PC-9 (cell line): ENCODE measurements around the gene PRM2. TPM values are rescaled to one million over a fixed set of nuclear protein-coding genes. Genes with fewer than 3 reads are reported as not detected.

ENCODE experiments used
- BruUV-seq: library from RNA; stranded (reverse); fragments of 400-500 nt; replicated peaks from 2 replicates; lab custom pipeline; 2021; lab: Mats Ljungman, UMichigan
- CTCF ChIA-PET: fragments of 300-600 bp; sonication (Branson Sonifier 250); formaldehyde crosslinking; loops from one replicate; lab custom pipeline; 2022; ENCODE audit warnings: antibody characterized with exemption; lab: Charles Lee
- POLR2A ChIA-PET: fragments of 300-600 bp; sonication (Branson Sonifier 250); formaldehyde crosslinking; loops from one replicate; lab custom pipeline; 2022; ENCODE audit warnings: antibody characterized with exemption; ENCODE audit not compliant: unreplicated experiment; lab: Charles Lee
- DNase-seq, 2 experiments: peaks; one replicate each; pipeline versions ENCODE4 v3.0.0 to v3.0.0-alpha.2; 2015 to 2022; ENCODE audit warnings: mixed read lengths in 1 of 2
- H2AFZ ChIP-seq: fragments of 200-600 bp; sonication (generic); 2 replicates; pipeline ENCODE4 v1.8.1; 2017; ENCODE audit warnings: antibody characterized with exemption
- H3F3A ChIP-seq: fragments of 200-600 bp; sonication (generic); 2 replicates; pipeline ENCODE4 v1.8.1; 2017; ENCODE audit warnings: antibody characterized with exemption, mild to moderate bottlenecking, low read depth; ENCODE audit not compliant: insufficient read depth
- H3K27ac ChIP-seq: fragments of 200-600 bp; sonication (generic); 2 replicates; pipeline ENCODE4 v1.6.1; 2016; ENCODE audit warnings: mixed run types
- H3K27me3 ChIP-seq: fragments of 200-600 bp; sonication (generic); 2 replicates; pipeline ENCODE4 v1.6.1; 2016; ENCODE audit warnings: low read depth, mixed run types; ENCODE audit not compliant: insufficient read depth
- H3K36me3 ChIP-seq: fragments of 200-600 bp; sonication (generic); 2 replicates; pipeline ENCODE4 v1.6.1; 2016; ENCODE audit warnings: low read depth, mixed run types
- H3K4me1 ChIP-seq: fragments of 200-600 bp; sonication (generic); replicated peaks from 2 replicates; pipeline ENCODE4 v1.6.1; 2016; ENCODE audit warnings: mixed run types; ENCODE audit not compliant: insufficient read depth
- H3K4me2 ChIP-seq: fragments of 200-600 bp; sonication (generic); 2 replicates; pipeline ENCODE4 v1.6.1; 2017; ENCODE audit warnings: mixed run types
- H3K4me3 ChIP-seq: fragments of 200-600 bp; sonication (generic); 2 replicates; pipeline ENCODE4 v1.6.1; 2016; ENCODE audit warnings: mixed run types
- H3K79me2 ChIP-seq: fragments of 200-600 bp; sonication (generic); 2 replicates; pipeline ENCODE4 v1.6.1; 2017; ENCODE audit warnings: low read depth, mixed run types
- H3K9me2 ChIP-seq: fragments of 200-600 bp; sonication (generic); 2 replicates; pipeline ENCODE4 v1.8.1; 2017; ENCODE audit warnings: mild to moderate bottlenecking; ENCODE audit not compliant: insufficient read depth
- H3K9me3 ChIP-seq: fragments of 200-600 bp; sonication (generic); 2 replicates; pipeline ENCODE4 v1.8.1; 2016; ENCODE audit warnings: low read depth; ENCODE audit not compliant: insufficient read depth
- H4K20me1 ChIP-seq: fragments of 200-600 bp; sonication (generic); 2 replicates; pipeline ENCODE4 v1.8.1; 2017; ENCODE audit not compliant: insufficient read depth
- EZH2 ChIP-seq: fragments of 200-600 bp; sonication (generic); IDR thresholded peaks from 2 replicates; pipeline ENCODE4 v1.8.0; 2017; ENCODE audit warnings: antibody characterized with exemption, low read depth
- intact Hi-C: fragments of 100-400 bp; cut with micrococcal nuclease; formaldehyde crosslinking; loops from one replicate; pipeline ENCODE4 v1.10.0; 2022; ENCODE audit not compliant: unreplicated experiment
- total RNA-seq: library from RNA; stranded (reverse); gene quantifications from 2 replicates; pipeline ENCODE4 v1.2.3, GENCODE V29; 2021
- TF ChIP-seq, protein P1 (sequence below): fragments of 200-600 bp; sonication (generic); conservative IDR thresholded peaks from 2 replicates; pipeline ENCODE4 v1.6.1; 2017; ENCODE audit warnings: mixed run types, antibody characterized with exemption, mild to moderate bottlenecking, moderate library complexity

The PRM2 gene
- total RNA-seq, 1 experiment from 2014 or later, result not detected

DNA sequence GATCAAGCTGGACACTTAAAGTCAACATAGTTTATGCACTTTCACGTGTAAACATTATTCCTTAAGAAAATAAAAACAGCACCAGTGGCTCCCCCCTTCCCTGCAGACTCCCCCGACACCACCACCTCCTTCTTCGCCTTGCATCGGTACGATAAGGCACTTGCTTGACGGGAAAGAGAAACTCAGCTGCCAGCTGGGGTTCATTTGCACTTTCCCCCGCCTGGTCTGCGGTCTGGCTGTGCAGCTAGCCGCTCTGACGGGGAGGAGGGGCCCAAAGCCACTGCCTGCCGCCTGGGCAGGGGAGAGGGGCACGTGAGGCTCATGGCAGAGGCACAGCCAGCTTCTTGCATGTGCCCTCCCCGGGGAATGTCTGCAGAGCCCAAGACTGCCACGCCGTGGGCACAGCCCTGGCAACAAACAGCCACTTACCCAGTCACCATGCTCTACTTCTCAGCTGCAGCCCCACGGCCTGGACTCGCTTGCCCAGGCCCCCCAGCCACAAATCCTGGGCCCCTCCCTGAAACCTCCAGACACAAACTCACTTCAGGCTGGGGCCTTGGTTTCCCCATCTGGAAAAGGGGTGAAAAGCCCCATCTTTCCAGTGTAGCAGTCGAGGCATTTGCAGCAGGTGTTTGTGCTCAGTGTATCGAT lies 21.3 kb upstream of the PRM2 start:
- CTCF ChIA-PET, result interaction anchor here (0.6 to 1.3 kb wide), 3 partner anchors 39 to 314 kb away, joined by 4 read pairs; no protein-coding TSS in a partner anchor
- Histone ChIP-seq H3K4me1 (peaks cover 6% of the 10 kb centered on the region; the same call in 1 of the 2 replicates), H3K79me2 (no peaks in the 10 kb centered on the region), H3K27me3 (no peaks in the 10 kb centered on the region), H3K4me3 (no peak overlapping the region), H2AFZ (no peak overlapping the region), H3K36me3 (no peaks in the 10 kb centered on the region), H3K27ac (no peak overlapping the region), H3F3A (peaks cover 9% of the 10 kb centered on the region; the same call in 1 of the 2 replicates), H3K9me2 (no peaks in the 10 kb centered on the region), H3K9me3 (no peaks in the 10 kb centered on the region), H3K4me2 (no peak overlapping the region), H4K20me1 (no peaks in the 10 kb centered on the region)
- intact Hi-C loops, result loop anchor here (5.0 kb wide), 1 partner anchor 40 kb away; the partner anchor contains the start of gene SOCS1
- POLR2A ChIA-PET, result interaction anchor here (0.5 to 0.7 kb wide), 4 partner anchors 21 to 227 kb away, joined by 3 to 14 read pairs (median 4); partner anchors contain the start of gene PRM2
- no TSS peak for BruUV-seq
- TF ChIP-seq, protein P1, sequence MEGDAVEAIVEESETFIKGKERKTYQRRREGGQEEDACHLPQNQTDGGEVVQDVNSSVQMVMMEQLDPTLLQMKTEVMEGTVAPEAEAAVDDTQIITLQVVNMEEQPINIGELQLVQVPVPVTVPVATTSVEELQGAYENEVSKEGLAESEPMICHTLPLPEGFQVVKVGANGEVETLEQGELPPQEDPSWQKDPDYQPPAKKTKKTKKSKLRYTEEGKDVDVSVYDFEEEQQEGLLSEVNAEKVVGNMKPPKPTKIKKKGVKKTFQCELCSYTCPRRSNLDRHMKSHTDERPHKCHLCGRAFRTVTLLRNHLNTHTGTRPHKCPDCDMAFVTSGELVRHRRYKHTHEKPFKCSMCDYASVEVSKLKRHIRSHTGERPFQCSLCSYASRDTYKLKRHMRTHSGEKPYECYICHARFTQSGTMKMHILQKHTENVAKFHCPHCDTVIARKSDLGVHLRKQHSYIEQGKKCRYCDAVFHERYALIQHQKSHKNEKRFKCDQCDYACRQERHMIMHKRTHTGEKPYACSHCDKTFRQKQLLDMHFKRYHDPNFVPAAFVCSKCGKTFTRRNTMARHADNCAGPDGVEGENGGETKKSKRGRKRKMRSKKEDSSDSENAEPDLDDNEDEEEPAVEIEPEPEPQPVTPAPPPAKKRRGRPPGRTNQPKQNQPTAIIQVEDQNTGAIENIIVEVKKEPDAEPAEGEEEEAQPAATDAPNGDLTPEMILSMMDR, result no peak
- TF ChIP-seq EZH2, result no peak
- DNase-seq, result peak in 1 of 2 experiments; percentile 77

DNA sequence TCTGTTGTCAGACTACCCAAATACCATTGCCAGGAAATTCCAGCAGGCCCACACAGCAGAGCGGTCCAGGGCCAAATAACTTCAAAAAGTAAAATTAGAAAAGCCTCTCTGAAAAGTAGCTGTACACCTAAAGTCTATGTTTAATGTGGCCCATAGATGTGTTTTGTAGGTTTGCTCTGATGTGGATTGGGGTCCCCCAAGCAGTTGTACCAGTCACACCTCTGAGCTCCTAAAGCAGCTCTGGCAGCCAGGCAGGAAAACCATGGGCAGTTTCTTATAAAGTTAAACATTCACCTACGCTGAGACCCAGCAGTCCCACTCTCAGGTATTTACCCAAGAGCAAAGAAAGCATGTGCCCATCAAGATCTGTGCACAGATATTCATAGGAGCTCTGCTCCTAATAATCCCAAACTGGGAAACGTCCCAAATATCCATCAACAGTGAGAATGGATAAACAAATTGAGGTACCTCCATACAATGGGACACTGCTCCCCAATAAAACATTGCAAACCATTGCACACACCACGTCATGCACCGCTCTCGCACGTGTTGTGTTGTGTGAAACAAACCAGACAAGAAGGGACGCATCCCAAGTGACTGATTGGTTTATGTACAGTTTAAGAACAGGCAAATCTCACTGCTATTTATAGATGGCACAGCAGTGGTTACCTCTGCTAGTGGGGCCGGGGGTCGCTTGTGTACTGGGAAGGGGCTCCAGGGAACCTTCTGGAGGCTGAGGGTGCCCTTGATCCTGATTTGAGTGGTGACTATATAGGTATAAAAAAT lies 20.6 kb upstream of the PRM2 start:
- Histone ChIP-seq H2AFZ (no peak overlapping the region), H3K9me3 (no peaks in the 10 kb centered on the region), H3K79me2 (no peaks in the 10 kb centered on the region), H3K27me3 (no peaks in the 10 kb centered on the region), H3K36me3 (no peaks in the 10 kb centered on the region), H3K4me3 (no peak overlapping the region), H3K9me2 (no peaks in the 10 kb centered on the region), H3K4me1 (no peaks in the 10 kb centered on the region), H4K20me1 (no peaks in the 10 kb centered on the region), H3K4me2 (no peak overlapping the region), H3F3A (peaks cover 5% of the 10 kb centered on the region; the same call in 1 of the 2 replicates), H3K27ac (no peak overlapping the region)
- DNase-seq, result no peak
- ChIA-PET CTCF (interaction anchor here (1.3 kb wide), 1 partner anchor 38 kb away, joined by 4 read pairs; no protein-coding TSS in a partner anchor), POLR2A (interaction anchor here (0.5 to 0.7 kb wide), 3 partner anchors 20 to 104 kb away, joined by 3 to 4 read pairs (median 3); partner anchors contain the start of gene PRM2)
- intact Hi-C loops, result loop anchor here (5.0 kb wide), 1 partner anchor 40 kb away; the partner anchor contains the start of gene SOCS1
- TF ChIP-seq EZH2, result no peak
- BruUV-seq, result no TSS peak

DNA sequence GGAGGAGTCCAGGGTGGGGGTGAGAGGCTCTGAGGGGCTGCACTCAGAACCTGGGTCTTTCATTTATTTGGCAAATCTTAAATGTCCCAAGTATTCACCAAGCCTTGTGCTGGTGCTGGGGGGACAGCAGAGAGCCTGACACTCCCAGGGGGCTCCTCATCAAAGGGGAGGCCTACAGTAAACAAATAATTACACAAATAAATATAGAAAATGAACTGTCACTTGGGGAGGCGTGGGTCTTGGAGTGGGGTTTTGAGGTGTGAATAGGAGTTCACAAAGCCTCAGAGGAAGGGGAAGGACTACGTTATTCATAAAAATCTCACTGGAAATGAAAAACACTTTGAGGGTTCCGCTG lies 20.0 kb upstream of the PRM2 start:
- no TSS peak for BruUV-seq
- Histone ChIP-seq H3K27me3 (no peaks in the 10 kb centered on the region), H3K9me3 (no peaks in the 10 kb centered on the region), H3K36me3 (no peaks in the 10 kb centered on the region), H4K20me1 (no peaks in the 10 kb centered on the region), H3K9me2 (no peaks in the 10 kb centered on the region), H3K79me2 (no peaks in the 10 kb centered on the region), H3F3A (peaks cover 5% of the 10 kb centered on the region; the same call in 1 of the 2 replicates), H3K4me2 (no peak overlapping the region), H3K4me1 (no peaks in the 10 kb centered on the region), H2AFZ (no peak overlapping the region), H3K27ac (no peak overlapping the region), H3K4me3 (no peak overlapping the region)
- TF ChIP-seq, protein P1, result no peak
- no peak for TF ChIP-seq EZH2
- ChIA-PET POLR2A (no interaction called here), CTCF (interaction anchor here (1.3 kb wide), 1 partner anchor 37 kb away, joined by 4 read pairs; no protein-coding TSS in a partner anchor)
- intact Hi-C loops, result loop anchor here (5.0 kb wide), 1 partner anchor 39 kb away; the partner anchor contains the start of gene SOCS1
- no peak for DNase-seq
